ENCODE data around the gene C17orf100.
"Not testable (repeated sequence)": the region's sequence is repeated elsewhere in the genome, so short reads cannot be mapped to it uniquely, and the experiment has no call there.

Gene C17orf100

DNA sequence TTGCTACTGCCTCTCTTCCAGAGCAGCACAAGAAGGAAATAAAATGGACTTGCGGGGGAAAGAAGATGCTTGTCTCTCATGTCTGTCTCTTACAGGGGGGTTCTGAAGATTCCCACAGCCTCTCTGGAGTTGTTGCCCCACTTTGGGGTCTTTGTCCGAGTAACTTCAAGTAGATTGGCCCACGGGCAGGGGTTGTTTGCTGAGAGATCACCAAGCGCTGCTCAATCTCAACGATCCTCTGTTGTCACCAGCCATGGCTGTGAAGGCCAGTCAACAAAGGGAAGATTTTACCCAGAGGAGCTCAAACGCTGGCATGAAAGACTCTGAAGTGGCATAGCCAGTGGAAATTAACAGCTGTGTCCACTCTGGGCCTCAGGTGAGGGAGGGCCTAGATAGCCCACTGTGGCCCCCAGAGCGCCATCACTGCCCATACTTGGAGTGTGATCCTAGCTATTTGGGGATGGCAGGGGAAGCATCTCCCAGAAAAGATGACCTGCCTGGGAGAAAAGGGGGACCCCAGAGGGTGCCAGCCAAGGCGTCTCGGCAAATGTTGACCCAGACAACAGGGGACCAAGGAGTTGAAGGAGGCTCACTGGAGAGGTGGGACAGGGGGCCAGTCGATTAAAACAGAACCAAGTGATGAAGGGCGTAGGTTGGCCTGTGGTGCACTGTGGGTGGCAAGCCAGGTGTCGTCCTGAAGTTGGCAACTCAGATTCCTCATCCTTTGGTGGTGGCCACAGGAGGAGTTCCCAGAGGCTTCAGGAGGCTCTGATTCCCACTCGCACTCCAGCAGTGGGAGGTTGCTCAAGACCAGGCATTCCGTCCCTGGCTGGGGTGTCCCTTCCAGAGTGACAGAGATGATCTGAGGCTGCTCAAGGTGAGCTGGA, 33.6 kb downstream of the C17orf100 start:
- no peaks in the 10 kb centered on the region for H3K4me1 Mint-ChIP-seq (ENCODE audit: low read depth)
- no peak overlapping the region for H3K4me3 Mint-ChIP-seq
- peaks cover 27% of the 10 kb centered on the region for H3K27me3 Mint-ChIP-seq
- H3K27ac Mint-ChIP-seq, result no peak overlapping the region
- no peaks in the 10 kb centered on the region for H3K9me3 Mint-ChIP-seq (ENCODE audit: low read depth)
- no peaks in the 10 kb centered on the region for H3K36me3 Mint-ChIP-seq

- Mint-ChIP-seq H3K4me1 (ENCODE audit: low read depth) (no peaks in the 10 kb centered on the region), H3K36me3 (no peaks in the 10 kb centered on the region), H3K4me3 (no peak overlapping the region), H3K9me3 (ENCODE audit: low read depth) (no peaks in the 10 kb centered on the region), H3K27me3 (peaks cover 26% of the 10 kb centered on the region), H3K27ac (no peak overlapping the region)
Measured at GRCh38 chr17:6686026-6686425, 34.5 kb downstream of the C17orf100 start.

DNA sequence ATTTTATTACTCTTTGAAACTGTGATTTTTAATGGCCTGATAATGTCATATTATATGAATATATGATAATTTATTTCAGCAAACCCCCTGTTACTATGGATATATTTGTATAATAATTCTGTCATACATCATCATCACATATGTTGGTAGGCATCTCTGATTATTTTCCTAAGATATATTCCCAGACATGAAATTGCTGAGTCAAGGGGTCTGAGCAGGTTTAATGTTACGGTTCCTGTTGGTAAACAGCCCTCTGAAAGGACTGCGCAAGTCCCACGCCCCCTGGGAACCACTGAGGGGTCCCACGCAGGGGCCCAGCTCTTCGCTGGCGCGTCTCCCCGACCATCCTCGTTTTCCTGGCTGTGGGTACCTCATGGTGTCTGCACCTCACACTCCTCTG, 37.4 kb downstream of the C17orf100 start:
- Mint-ChIP-seq H3K36me3 (no peaks in the 10 kb centered on the region), H3K4me3 (no peak overlapping the region), H3K9me3 (ENCODE audit: low read depth) (no peaks in the 10 kb centered on the region), H3K27me3 (peaks cover 30% of the 10 kb centered on the region), H3K27ac (no peak overlapping the region), H3K4me1 (ENCODE audit: low read depth) (no peaks in the 10 kb centered on the region)

GRCh38 chr17:6690641-6691040, 39.1 kb downstream of the C17orf100 start:
- H3K36me3 Mint-ChIP-seq, result no peaks in the 10 kb centered on the region
- no peak overlapping the region for H3K27ac Mint-ChIP-seq
- no peaks in the 10 kb centered on the region for H3K4me1 Mint-ChIP-seq (ENCODE audit: low read depth)
- H3K27me3 Mint-ChIP-seq, result peaks cover 31% of the 10 kb centered on the region
- H3K4me3 Mint-ChIP-seq, result no peak overlapping the region
- H3K9me3 Mint-ChIP-seq (ENCODE audit: low read depth), result no peaks in the 10 kb centered on the region

DNA sequence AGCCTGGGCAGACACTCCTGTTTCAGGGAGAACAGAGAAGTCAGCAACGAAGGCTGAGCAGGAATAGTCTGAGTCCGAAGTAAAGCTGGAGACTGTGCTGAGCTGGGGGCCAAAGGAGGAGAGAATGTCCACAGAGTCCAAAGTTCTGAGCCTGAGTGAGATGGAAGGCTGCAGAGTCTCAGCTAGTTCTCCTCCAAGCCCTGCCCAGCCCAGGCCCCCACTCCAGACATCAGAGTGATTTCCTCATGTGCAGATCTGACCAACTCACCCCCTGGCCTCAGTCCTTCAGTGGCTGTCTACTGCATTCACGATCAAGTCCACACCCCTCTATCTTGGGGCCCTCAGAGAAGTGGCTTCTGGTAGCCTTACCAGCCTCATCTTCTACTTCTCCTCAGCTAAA, 40.0 kb downstream of the C17orf100 start:
- Mint-ChIP-seq H3K9me3 (ENCODE audit: low read depth) (no peaks in the 10 kb centered on the region), H3K27me3 (peaks cover 27% of the 10 kb centered on the region), H3K4me1 (ENCODE audit: low read depth) (no peaks in the 10 kb centered on the region), H3K4me3 (no peak overlapping the region), H3K36me3 (no peaks in the 10 kb centered on the region), H3K27ac (no peak overlapping the region)

DNA sequence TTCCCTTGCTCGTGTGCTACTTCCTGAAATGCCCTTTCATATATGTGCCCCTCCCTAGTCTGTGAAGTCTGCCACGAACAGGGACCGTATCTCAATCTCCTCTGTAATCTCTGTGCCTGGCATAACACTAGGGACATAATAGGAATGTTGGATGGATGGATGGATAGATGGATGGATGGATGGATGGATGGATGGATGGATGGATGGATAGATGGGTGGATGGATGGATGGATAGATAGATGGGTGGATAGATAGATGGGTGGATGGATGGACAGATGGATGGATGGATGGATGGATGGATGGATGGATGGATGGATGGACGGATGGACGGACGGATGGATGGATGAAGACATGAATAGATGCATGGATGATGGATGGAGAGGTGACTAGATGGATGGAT, 40.4 kb downstream of the C17orf100 start:
- H3K4me3 Mint-ChIP-seq; H3K9me3 Mint-ChIP-seq (ENCODE audit: low read depth); H3K4me1 Mint-ChIP-seq (ENCODE audit: low read depth); H3K36me3 Mint-ChIP-seq; H3K27ac Mint-ChIP-seq: not testable (repeated sequence)
- peaks cover 26% of the 10 kb centered on the region for H3K27me3 Mint-ChIP-seq

DNA sequence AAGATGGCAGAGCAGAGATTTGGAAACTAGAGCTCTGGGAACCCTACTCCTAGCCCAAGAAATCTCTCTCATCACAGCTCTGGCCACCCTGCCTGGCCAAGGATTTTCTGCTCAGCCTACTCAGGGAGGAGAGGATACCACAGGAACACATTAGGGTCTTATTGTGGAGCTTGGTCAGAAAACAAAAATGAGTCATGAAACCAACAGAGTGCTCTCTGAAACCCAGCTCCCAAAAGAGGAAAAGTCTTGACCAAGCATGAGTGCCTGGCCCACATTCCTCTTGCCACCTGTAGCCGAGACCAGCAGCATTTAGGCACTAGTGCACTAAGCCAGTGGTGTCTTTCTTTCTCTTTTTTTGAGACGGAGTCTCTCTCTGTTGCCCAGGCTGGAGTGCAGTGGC, 43.5 kb downstream of the C17orf100 start:
- no peaks in the 10 kb centered on the region for H3K9me3 Mint-ChIP-seq (ENCODE audit: low read depth)
- no peaks in the 10 kb centered on the region for H3K36me3 Mint-ChIP-seq
- H3K27me3 Mint-ChIP-seq, result peaks cover 16% of the 10 kb centered on the region
- H3K4me3 Mint-ChIP-seq, result no peak overlapping the region
- H3K27ac Mint-ChIP-seq, result no peak overlapping the region
- no peaks in the 10 kb centered on the region for H3K4me1 Mint-ChIP-seq (ENCODE audit: low read depth)

GRCh38 chr17:6695565-6695964, 44.0 kb downstream of the C17orf100 start:
- H3K27ac Mint-ChIP-seq, result no peak overlapping the region
- no peaks in the 10 kb centered on the region for H3K9me3 Mint-ChIP-seq (ENCODE audit: low read depth)
- H3K4me1 Mint-ChIP-seq (ENCODE audit: low read depth), result no peaks in the 10 kb centered on the region
- no peak overlapping the region for H3K4me3 Mint-ChIP-seq
- peaks cover 16% of the 10 kb centered on the region for H3K27me3 Mint-ChIP-seq
- H3K36me3 Mint-ChIP-seq, result no peaks in the 10 kb centered on the region

- H3K36me3 Mint-ChIP-seq, result no peaks in the 10 kb centered on the region
- H3K27ac Mint-ChIP-seq, result no peak overlapping the region
- no peak overlapping the region for H3K4me3 Mint-ChIP-seq
- H3K9me3 Mint-ChIP-seq (ENCODE audit: low read depth), result no peaks in the 10 kb centered on the region
- H3K4me1 Mint-ChIP-seq (ENCODE audit: low read depth), result no peaks in the 10 kb centered on the region
- H3K27me3 Mint-ChIP-seq, result peaks cover 13% of the 10 kb centered on the region
Measured at GRCh38 chr17:6696906-6697305, 45.3 kb downstream of the C17orf100 start.

GRCh38 chr17:6698004-6698403, 46.4 kb downstream of the C17orf100 start:
- Mint-ChIP-seq H3K27ac (no peak overlapping the region), H3K36me3 (no peaks in the 10 kb centered on the region), H3K27me3 (peaks cover 6% of the 10 kb centered on the region), H3K4me3 (no peak overlapping the region), H3K9me3 (ENCODE audit: low read depth) (no peaks in the 10 kb centered on the region), H3K4me1 (ENCODE audit: low read depth) (peaks cover 2% of the 10 kb centered on the region)

DNA sequence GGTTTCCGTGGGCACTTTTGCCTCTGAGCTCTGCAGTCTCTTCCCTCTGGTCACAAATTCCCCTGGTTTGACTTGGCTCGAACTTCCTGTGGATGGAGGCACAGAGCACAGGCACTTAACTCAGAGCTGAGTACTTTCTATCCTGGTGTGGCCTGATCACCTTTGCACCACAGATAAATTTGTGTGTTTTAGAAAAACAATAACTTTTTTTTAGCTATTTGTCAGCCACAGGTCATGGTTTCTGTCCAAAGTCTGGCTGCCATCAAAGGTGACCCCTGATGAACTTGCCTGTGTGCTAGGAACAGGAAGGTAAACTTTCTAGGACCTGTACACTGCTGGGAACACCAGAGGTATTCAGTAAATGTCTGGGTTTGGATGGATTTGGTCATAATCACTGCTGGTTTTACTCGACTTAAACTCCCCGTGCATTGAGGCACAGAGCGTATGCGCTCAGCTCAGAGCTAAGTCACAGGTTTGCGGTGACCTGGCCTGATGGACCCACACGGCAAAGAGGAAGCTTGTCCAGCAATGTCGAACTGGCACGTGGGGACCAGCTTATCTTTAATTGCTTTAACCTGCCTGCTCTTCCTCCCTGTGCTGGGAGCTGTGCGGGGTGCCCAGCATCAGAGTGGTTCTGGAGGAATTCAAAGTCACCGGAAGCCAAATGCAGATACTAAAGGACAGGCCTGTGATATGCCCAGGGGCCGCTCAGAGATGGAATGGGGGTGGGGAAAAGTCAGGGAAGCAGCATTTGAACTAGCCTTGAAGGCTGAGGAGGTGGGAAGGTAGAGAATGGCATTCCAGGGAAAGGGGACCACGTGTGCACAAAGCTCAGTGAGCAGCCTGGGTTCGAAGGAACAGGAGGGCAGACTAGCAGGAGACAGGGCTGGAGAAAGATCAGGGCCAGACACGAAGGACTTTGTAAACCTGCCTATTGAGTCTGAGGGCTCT, 48.7 kb downstream of the C17orf100 start:
- Mint-ChIP-seq H3K9me3 (ENCODE audit: low read depth) (no peaks in the 10 kb centered on the region), H3K27me3 (peaks cover 2% of the 10 kb centered on the region), H3K36me3 (no peaks in the 10 kb centered on the region), H3K4me1 (ENCODE audit: low read depth) (peaks cover 2% of the 10 kb centered on the region), H3K27ac (no peak overlapping the region), H3K4me3 (no peak overlapping the region)

GRCh38 chr17:6700948-6701307, 49.4 kb downstream of the C17orf100 start:
- Mint-ChIP-seq H3K27me3 (peaks cover 2% of the 10 kb centered on the region), H3K4me3 (no peak overlapping the region), H3K4me1 (ENCODE audit: low read depth) (peaks cover 2% of the 10 kb centered on the region), H3K27ac (no peak overlapping the region), H3K9me3 (ENCODE audit: low read depth) (no peaks in the 10 kb centered on the region), H3K36me3 (no peaks in the 10 kb centered on the region)

DNA sequence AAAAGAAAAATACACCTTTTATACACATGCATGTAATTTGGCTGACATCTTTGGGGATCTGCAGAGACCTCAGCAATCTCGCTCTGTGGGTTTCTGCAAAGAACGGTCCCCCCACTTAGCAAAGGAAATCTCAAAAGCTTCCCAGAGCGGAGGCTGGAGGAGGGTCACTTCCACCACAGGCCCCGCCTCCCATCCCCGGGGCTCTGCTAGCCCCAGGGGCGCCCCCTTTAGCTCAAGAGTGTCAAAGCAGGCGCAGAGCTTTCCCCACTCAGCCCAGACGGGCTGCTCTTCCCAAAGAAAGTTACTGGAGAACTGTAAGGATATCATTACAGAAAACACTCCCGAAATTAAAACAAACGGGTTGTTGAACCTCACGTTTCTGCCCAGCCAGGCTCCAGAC, 50.2 kb downstream of the C17orf100 start:
- H3K27me3 Mint-ChIP-seq, result peaks cover 2% of the 10 kb centered on the region
- H3K9me3 Mint-ChIP-seq (ENCODE audit: low read depth), result no peaks in the 10 kb centered on the region
- H3K4me3 Mint-ChIP-seq, result no peak overlapping the region
- no peak overlapping the region for H3K27ac Mint-ChIP-seq
- H3K36me3 Mint-ChIP-seq, result no peaks in the 10 kb centered on the region
- peaks cover 2% of the 10 kb centered on the region for H3K4me1 Mint-ChIP-seq (ENCODE audit: low read depth)

GRCh38 chr17:6702567-6703215, 51.1 kb downstream of the C17orf100 start:
- Mint-ChIP-seq H3K4me1 (ENCODE audit: low read depth) (peaks cover 2% of the 10 kb centered on the region), H3K9me3 (ENCODE audit: low read depth) (no peaks in the 10 kb centered on the region), H3K4me3 (no peak overlapping the region), H3K36me3 (no peaks in the 10 kb centered on the region), H3K27me3 (peaks cover 2% of the 10 kb centered on the region), H3K27ac (no peak overlapping the region)
